ENCODE results near the gene ANGEL1. TPM values are rescaled to one million over a fixed set of nuclear protein-coding genes. Genes with fewer than 3 reads are reported as not detected.
A peak's percentile ranks its signal among the peaks of the same experiment; 100 is the strongest.

The ANGEL1 gene
- total and polyA plus RNA-seq, 9 of the 15 experiments (the other 6 are each of a cell fraction or from before 2014, with no cell fraction given): 2.1 to 22.2 (median 7.3) TPM

DNA sequence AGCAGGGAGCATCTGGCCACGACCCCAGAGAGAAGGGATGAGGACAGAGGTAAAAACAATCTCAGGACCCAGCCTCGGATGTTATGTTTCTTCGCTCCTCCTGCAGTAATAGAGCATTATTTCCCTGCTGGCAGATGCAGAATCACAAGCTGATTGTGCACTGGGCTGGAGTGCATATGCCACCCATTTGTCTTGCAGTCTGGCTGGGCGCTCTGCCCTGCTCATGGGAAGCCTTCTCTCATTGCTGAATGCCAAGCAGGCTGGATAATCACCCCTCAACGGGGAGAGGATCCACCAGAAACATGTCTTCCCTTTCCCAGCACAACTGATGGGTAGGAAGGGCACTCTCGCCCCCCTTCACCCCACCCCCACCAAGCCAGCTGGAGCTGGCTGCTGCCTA, 59.9 kb downstream of the ANGEL1 start:
- ChIA-PET CTCF (ENCODE audit: low intra/inter-chr PET ratio) (no interaction called here), POLR2A (no interaction called here)
- DNase-seq (ENCODE audit: extremely low read depth in 1 of 4, low spot score in 3 of 4) (no peak), FAIRE-seq (no peak), ATAC-seq (no peak)
- TF ChIP-seq ZNF174 (CRISPR knock-in tag; IDR thresholded peaks at IDR 0.05) (no peak), GABPB1 (CRISPR knock-in tag; IDR thresholded peaks at IDR 0.05) (no peak), KHSRP (IDR thresholded peaks at IDR 0.05) (no peak), ZNF282 (CRISPR knock-in tag; IDR thresholded peaks at IDR 0.05) (no peak)
- BruUV-seq (replicated peaks): no TSS peak
- WGBS (ENCODE audit: insufficient coverage, low coverage, missing lambda C conversion rate): 3% methylated on average over 6 of the region's 6 CpGs
- in situ Hi-C loops (cut with MboI): no loop called here
- H3K36me3 ChIP-seq (ENCODE audit: control insufficient read depth, insufficient read depth, low read length): no peaks in the 10 kb centered on the region
- peaks cover 0 to 30% of the 10 kb centered on the region in 2 experiments; a peak in 3 of 5 replicates for H3K27me3 ChIP-seq (ENCODE audit: control insufficient read depth in 2 of 2, insufficient read depth in 2 of 2, low read length in 2 of 2)
- no peaks in the 10 kb centered on the region for H3K9me3 ChIP-seq (replicated peaks; ENCODE audit: control insufficient read depth, insufficient read depth, low read depth, low read length)
- H3K27ac ChIP-seq (ENCODE audit: extremely low read depth, low read depth, low read length): no peak overlapping the region
- H4K20me1 ChIP-seq (replicated peaks; ENCODE audit: control insufficient read depth, insufficient read depth, low read length): no peaks in the 10 kb centered on the region
- H3K9me1 ChIP-seq (ENCODE audit: control insufficient read depth, insufficient read depth, low read length): no peaks in the 10 kb centered on the region
- H3K9ac ChIP-seq (ENCODE audit: insufficient read depth in 1 of 2, low read depth in 2 of 2, low read length in 2 of 2): no peak overlapping the region
- H3K4me3 ChIP-seq: no peak overlapping the region
- H3K79me2 ChIP-seq (ENCODE audit: control insufficient read depth, insufficient read depth, low read length): no peaks in the 10 kb centered on the region
- no peak overlapping the region for H2AFZ ChIP-seq (ENCODE audit: low read depth, low read length)
- H3K4me2 ChIP-seq (ENCODE audit: insufficient read depth, low read length): no peak overlapping the region
- intact Hi-C loops (cut with micrococcal nuclease): no loop called here
- no peaks in the 10 kb centered on the region for H3K4me1 ChIP-seq (replicated peaks in 1 of 2; ENCODE audit: control insufficient read depth in 2 of 2, insufficient read depth in 2 of 2, low read length in 2 of 2)

GRCh38 chr14:76742966-76743365, 69.7 kb downstream of the ANGEL1 start:
- no peak for DNase-seq (ENCODE audit: extremely low read depth in 1 of 4, low spot score in 3 of 4)
- Histone ChIP-seq H3K79me2 (ENCODE audit: control insufficient read depth, insufficient read depth, low read length) (no peaks in the 10 kb centered on the region), H3K27me3 (ENCODE audit: control insufficient read depth in 2 of 2, insufficient read depth in 2 of 2, low read length in 2 of 2) (no peaks in the 10 kb centered on the region), H4K20me1 (replicated peaks; ENCODE audit: control insufficient read depth, insufficient read depth, low read length) (no peaks in the 10 kb centered on the region), H3K4me1 (replicated peaks in 1 of 2; ENCODE audit: control insufficient read depth in 2 of 2, insufficient read depth in 2 of 2, low read length in 2 of 2) (no peaks in the 10 kb centered on the region), H3K9me3 (replicated peaks; ENCODE audit: control insufficient read depth, insufficient read depth, low read depth, low read length) (0 out of 2 replicates have a peak, but pooled peaks cover 2% of the 10 kb centered on the region), H3K27ac (ENCODE audit: extremely low read depth, low read depth, low read length) (no peak overlapping the region), H3K36me3 (ENCODE audit: control insufficient read depth, insufficient read depth, low read length) (no peaks in the 10 kb centered on the region), H3K9me1 (ENCODE audit: control insufficient read depth, insufficient read depth, low read length) (no peaks in the 10 kb centered on the region), H3K4me2 (ENCODE audit: insufficient read depth, low read length) (no peak overlapping the region), H3K4me3 (no peak overlapping the region), H3K9ac (ENCODE audit: insufficient read depth in 1 of 2, low read depth in 2 of 2, low read length in 2 of 2) (no peak overlapping the region), H2AFZ (ENCODE audit: low read depth, low read length) (no peak overlapping the region)
- CTCF ChIA-PET (ENCODE audit: low intra/inter-chr PET ratio): no interaction called here
- BruUV-seq (replicated peaks): no TSS peak
- no peak for ATAC-seq
- FAIRE-seq: no peak
- POLR2A ChIA-PET: no interaction called here
- TF ChIP-seq ATF3 (IDR thresholded peaks at IDR 0.05): peak; percentile 23; the same call in 1 of the 2 replicates
- TF ChIP-seq ATF3 (CRISPR knock-in tag; conservative IDR thresholded peaks at IDR 0.05): no peak
- TF ChIP-seq JUND (IDR thresholded peaks at IDR 0.05; ENCODE audit: borderline replicate concordance, low read depth, low read length): peak; percentile 30; the same call in 1 of the 2 replicates
- TF ChIP-seq JUND (tag; IDR thresholded peaks at IDR 0.05; ENCODE audit: borderline replicate concordance, low read depth, low read length): peak; percentile 19; the same call in 1 of the 3 replicates
- TF ChIP-seq ZNF589 (CRISPR knock-in tag; IDR thresholded peaks at IDR 0.05; ENCODE audit: low read depth): no peak
- WGBS (ENCODE audit: insufficient coverage, low coverage, missing lambda C conversion rate): 9% methylated on average over 6 of the region's 7 CpGs
- in situ Hi-C loops (cut with MboI): no loop called here
- intact Hi-C loops (cut with micrococcal nuclease): no loop called here

Measured in K562 (cell line).